Ramos (cell line): Measurements from ENCODE around the gene ATP8B4.

Experiments used
- in situ Hi-C: fragments of 300-500 bp; cut with MboI; formaldehyde crosslinking; loops from one replicate; pipeline ENCODE4 v1.14.3; 2022; ENCODE audit warnings: low sequenced_read_pairs; ENCODE audit not compliant: unreplicated experiment

ATP8B4 gene

GRCh38 chr15:49902685-49903501 lies 216.1 kb downstream of the ATP8B4 start:
- in situ Hi-C loops: no loop called here

- in situ Hi-C loops: no loop called here
These were observed 216.9 kb downstream of the ATP8B4 start for GRCh38 chr15:49901996-49902684.

GRCh38 chr15:49901321-49901720 lies 217.7 kb downstream of the ATP8B4 start:
- in situ Hi-C loops: no loop called here

- in situ Hi-C loops: no loop called here
These were observed 218.2 kb downstream of the ATP8B4 start for GRCh38 chr15:49900903-49901235.

- in situ Hi-C loops: no loop called here
These were observed 218.8 kb downstream of the ATP8B4 start for GRCh38 chr15:49900006-49900902.

GRCh38 chr15:49898575-49899283 lies 220.3 kb downstream of the ATP8B4 start:
- in situ Hi-C loops: no loop called here

- in situ Hi-C loops: no loop called here
These were observed 220.9 kb downstream of the ATP8B4 start for GRCh38 chr15:49898097-49898496.

DNA sequence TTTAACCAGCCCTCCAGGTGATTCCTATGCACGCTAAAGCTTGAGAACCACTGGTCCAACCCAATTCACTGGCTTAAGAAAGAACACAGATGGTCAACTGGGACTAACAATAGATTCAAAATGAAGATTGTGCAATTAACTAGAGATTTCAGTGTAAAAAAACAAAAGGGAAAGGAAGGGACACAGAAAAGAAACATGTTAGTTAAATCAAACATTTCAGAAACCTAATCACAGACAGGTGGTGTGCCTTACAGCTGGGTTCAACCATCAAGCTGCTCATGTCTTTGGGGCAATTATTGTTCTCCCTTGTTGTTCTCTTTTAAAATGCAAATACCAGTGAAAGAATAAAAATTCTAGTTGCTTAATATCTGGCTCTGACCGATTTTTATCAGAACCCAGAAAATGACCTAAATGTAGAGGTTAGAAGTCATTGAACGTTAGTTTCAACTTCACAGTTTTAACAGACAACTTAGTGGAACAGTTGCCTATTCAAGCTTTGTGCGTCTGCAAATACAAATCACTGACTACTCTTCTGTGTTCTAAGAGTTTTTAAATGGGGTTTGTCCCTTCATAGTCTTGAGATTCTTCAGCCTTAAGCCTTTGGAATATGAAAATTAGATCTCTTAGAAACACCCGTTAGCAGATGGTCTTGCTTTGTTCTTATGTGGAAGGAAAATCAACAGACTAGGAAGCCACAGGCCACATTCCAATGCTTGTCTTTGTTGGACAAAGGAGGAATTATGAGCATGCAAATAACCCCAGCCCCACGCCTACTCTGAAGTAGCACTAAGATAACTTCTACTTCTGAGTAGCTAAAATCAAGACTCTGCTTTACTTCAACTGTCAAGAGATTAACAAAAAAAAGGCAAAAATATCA lies 223.4 kb downstream of the ATP8B4 start:
- in situ Hi-C loops: no loop called here

DNA sequence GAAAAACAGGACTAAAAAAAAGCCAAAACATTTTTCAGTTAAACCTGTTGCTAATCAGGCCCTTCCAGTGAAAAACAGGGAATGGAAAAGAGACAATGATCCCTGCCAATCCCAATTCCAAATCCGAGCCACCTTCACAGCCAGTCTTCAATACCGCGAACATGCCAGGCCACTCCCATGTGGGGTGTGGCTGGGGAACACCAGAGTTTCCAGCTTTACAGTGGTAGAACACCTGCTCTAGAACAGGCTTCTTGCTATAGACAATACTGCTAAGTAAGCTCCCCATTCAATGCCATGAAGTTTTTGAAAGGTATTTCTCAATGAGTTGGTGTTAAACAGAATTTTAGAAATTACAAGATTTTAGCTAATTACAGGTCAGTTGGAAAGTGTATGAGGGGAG lies 228.3 kb downstream of the ATP8B4 start:
- in situ Hi-C loops: no loop called here

- in situ Hi-C loops: no loop called here
These were observed 229.5 kb downstream of the ATP8B4 start for GRCh38 chr15:49889536-49889935.

DNA sequence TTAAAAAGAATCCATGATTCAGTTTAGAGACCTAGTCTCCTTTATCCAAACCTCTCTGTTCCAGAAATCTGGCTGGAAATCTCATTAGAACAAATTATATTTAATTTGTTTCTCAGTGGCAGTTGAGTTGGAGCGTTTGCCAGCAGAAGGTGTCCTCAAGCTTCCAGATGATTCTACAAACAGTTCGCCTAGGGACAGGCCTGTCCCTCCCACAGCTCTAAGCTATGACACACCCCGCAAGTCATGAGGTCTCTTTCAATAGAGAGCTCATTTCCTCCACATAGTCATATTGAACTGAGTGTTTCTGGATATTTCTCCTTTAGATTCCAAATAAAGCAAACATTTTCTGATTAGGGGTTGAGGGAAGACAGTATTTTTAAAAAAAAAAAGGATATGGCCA lies 230.3 kb downstream of the ATP8B4 start:
- in situ Hi-C loops: no loop called here

DNA sequence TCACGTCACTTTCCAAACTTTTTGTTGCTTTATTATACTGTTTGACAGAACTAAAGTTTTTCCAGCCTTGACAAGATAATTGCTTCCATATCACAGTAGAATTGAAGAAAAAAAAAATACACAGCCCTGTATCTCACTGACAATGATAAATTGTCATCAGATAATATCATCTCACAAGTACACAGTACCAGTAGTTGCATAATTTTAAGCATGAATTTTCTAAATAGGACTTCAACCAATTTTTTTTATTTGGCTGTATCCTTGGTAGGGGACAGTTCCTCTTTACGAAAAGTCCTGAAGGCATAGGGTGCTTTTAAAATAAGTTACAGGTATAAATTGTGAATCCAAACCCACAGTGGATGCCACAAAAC lies 230.7 kb downstream of the ATP8B4 start:
- in situ Hi-C loops: no loop called here

DNA sequence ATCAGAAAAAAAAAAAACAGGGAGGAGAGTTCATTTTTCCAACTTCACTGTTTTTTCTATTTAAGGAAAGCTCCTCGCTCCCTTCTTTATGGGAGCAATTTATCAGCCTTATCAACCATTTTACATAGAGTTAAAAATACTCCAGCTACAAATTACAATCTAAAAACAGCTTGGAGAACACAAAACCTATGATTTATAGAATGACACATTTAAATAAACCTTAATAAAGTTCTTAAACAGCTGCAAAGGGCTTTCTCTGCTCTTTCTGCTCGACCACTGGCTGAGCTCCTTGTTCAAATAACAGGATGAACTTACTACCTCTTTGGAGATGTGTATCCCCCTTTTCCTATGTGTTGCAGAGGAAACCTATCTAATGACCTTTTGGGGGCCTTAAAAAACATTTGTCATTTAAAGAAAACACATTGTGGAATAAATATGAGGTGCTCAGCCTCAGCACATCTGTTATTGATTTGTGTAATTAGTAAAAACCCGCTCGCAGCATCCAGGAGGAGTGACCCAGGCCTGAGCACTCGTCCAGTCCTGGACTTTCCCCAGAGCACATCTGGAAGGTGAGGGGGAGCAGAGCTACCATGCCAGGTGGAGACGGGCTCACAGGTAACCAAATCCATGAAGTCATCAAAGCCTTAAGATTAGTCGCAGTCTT lies 231.2 kb downstream of the ATP8B4 start:
- in situ Hi-C loops: no loop called here

DNA sequence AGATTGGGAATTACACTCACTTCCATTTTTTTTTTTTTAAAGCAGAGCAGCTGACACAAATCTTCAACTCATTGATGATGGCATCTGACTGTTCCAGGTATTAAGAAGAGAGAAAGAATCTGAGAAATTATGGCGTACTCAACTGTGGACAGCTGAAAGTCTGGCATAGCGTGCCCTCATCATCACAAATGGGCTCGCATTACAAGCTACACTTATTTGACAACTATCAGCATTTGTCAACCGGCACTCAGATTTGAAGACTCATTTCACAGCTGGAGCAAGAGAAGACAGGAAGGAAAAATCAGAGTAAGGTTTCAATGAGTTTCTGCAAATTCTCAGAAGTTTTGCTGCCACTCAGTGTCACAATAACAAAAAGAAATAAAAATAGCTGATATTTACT lies 235.9 kb downstream of the ATP8B4 start:
- in situ Hi-C loops: no loop called here

DNA sequence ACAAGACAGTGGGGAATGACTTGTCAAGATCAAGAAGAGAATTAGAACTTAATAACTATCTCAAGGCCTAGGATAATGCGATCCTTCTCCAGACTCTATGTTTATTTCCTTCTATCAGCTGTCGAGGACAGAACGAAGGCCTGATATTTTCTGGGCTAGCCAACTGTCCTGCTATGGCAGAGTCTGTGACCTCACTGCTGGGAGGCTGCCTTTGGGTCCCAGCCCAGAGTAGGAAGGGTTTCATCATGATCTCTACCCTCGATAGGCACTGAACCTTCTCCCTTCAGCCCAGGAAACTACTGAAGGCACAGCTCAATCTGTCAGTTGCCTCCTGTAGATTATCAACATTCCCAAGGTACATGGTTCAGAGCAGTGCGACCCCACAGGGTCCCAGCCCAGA lies 237.2 kb downstream of the ATP8B4 start:
- in situ Hi-C loops: no loop called here

DNA sequence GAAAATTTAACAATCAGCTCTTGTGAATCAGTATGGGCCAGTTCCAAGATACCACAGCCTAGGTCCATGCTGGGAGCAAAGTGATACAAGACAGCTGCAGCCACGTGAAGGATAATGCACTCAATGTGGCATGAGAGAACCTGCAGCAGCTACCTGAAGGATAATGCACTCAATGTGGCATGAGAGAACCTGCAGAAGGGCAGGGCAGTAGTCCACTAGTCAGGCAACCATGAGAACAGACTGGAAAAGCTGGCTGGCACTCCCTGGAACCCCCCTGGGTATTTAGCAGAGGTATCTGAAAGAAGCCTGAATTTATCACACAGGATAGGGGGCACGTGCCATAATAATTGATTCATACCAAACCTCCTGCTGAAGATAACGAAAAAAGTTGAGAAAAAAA lies 237.6 kb downstream of the ATP8B4 start:
- in situ Hi-C loops: no loop called here

GRCh38 chr15:49877873-49878521 lies 241.0 kb downstream of the ATP8B4 start:
- in situ Hi-C loops: no loop called here

DNA sequence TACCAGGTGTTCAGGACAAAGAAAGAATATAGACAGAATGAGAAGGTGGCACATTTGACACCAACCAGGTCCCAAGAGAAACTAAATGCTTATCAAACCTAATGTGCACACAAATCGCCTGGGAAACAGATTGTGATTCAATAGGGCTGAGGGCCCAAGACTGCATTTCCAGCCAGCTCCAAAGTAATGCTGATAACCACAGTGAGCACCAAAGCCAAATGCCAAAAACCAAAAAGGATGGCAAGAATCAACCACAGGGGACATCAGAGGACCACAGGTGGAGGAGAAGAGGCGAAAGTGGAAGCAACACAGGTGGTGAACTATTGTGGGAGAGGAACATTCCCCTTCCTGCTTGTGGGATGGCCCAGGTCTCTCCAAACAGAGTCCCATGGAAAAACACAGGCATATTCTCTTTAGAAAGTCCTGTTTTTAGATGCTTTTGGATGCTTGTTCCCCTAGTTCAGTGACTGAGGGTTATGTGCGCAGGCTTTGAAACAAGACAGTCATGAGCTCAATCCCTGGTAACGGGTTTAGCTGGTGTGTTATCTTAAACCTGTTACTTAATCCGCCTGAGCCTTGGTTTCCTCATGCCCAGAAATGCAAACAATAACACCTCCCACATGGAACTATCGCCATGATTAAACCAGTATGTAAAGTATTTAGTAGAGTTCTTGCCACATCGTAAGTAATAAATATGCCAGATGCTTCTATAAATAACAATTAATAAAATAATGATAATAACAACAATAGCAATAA lies 241.7 kb downstream of the ATP8B4 start:
- in situ Hi-C loops: no loop called here
